ENCODE data around the gene MTUS2. TPM values are rescaled to one million over a fixed set of nuclear protein-coding genes. Genes with fewer than 3 reads are reported as not detected.

Gene MTUS2
- total RNA-seq, 1 experiment from 2014 or later = 0.35 TPM

DNA sequence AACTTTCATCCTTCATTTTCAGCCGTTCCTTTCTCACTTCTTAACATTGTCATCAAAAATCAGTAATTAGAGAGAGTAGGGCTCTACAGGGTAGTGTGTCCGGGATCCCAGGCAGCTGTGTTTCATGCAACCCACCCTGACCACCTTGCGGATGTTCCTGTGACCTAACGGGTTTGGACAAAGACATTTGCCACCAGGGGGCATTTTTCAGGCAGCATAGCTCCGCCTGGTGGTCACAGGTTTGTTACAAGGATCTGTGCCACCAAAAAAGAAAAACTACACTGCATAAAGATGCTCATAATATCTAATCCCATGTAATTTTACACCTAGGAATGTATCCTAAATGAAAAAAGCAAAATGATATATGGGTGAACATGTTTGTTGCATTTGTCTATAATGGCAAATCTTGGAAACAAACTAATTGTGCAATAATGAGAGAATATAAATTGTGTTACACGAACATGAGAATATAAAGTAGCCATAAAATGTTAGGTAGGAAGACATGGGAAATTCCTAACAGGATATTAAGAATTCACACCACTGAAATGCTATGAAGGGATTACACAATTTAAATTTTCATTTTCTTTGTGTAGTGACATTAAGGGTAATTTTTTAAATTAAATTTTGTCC lies 652.3 kb downstream of the MTUS2 start:
- Histone ChIP-seq H3K4ac (ENCODE audit: low read depth, low read length) (no peak overlapping the region), H3K27me3 (ENCODE audit: insufficient read depth, low read length) (no peaks in the 10 kb centered on the region), H4K5ac (ENCODE audit: insufficient read length, low read depth, low read length) (no peak overlapping the region), H3K56ac (ENCODE audit: insufficient read length, low read depth, low read length) (no peak overlapping the region), H4K8ac (replicated peaks; ENCODE audit: insufficient read length, low read depth, low read length) (no peak overlapping the region), H3K18ac (ENCODE audit: insufficient read length, low read depth, low read length) (no peak overlapping the region), H4K20me1 (ENCODE audit: control insufficient read depth, insufficient read depth, insufficient read length) (no peaks in the 10 kb centered on the region), H2BK20ac (ENCODE audit: low read depth, low read length, poor library complexity, severe bottlenecking) (no peak overlapping the region), H2BK12ac (ENCODE audit: insufficient read length, low read depth, low read length) (no peak overlapping the region), H2AFZ (ENCODE audit: low read length) (no peak overlapping the region), H3K23ac (ENCODE audit: insufficient read length, low read depth, low read length) (no peak overlapping the region), H3K23me2 (ENCODE audit: insufficient read length, low read depth, low read length, poor library complexity, severe bottlenecking) (no peaks in the 10 kb centered on the region), H3T11ph (ENCODE audit: low read length) (no peak overlapping the region), H2BK5ac (ENCODE audit: insufficient read length, low read length) (no peak overlapping the region), H3K4me1 (ENCODE audit: insufficient read depth, low read length) (no peaks in the 10 kb centered on the region), H2BK15ac (ENCODE audit: low read depth, low read length) (no peak overlapping the region), H3K9me3 (ENCODE audit: control insufficient read depth, low read depth, low read length) (no peaks in the 10 kb centered on the region), H4K91ac (ENCODE audit: insufficient read length, low read depth, low read length) (no peak overlapping the region), H3K79me1 (ENCODE audit: insufficient read depth, low read depth, low read length, poor library complexity, severe bottlenecking) (no peaks in the 10 kb centered on the region), H3K9ac (ENCODE audit: extremely low read depth, insufficient read length, low read length) (no peak overlapping the region), H3K14ac (ENCODE audit: insufficient read depth, low read length) (no peak overlapping the region), H2BK120ac (ENCODE audit: low read depth, low read length, poor library complexity, severe bottlenecking) (no peak overlapping the region), H3K27ac (ENCODE audit: insufficient read length, low read depth, low read length) (no peak overlapping the region), H2AK5ac (ENCODE audit: insufficient read length, low read length) (no peak overlapping the region), H3K4me2 (ENCODE audit: insufficient read depth, insufficient read length, low read length) (no peak overlapping the region), H3K79me2 (ENCODE audit: insufficient read depth, low read length) (no peaks in the 10 kb centered on the region)
- Mint-ChIP-seq H3K9me3 (no peaks in the 10 kb centered on the region), H3K27ac (no peak overlapping the region), H3K27me3 (ENCODE audit: low read depth) (peaks cover 1% of the 10 kb centered on the region; the same call in 1 of the 2 replicates), H3K4me1 (peaks cover 0 to 2% of the 10 kb centered on the region in 2 experiments; a peak in 1 of 4 replicates), H3K36me3 (ENCODE audit: insufficient read depth in 1 of 3, low read depth in 3 of 3) (no peaks in the 10 kb centered on the region), H3K4me3 (no peak overlapping the region)
- peak; percentile 66 for DNase-seq
- TF ChIP-seq, protein P1, sequence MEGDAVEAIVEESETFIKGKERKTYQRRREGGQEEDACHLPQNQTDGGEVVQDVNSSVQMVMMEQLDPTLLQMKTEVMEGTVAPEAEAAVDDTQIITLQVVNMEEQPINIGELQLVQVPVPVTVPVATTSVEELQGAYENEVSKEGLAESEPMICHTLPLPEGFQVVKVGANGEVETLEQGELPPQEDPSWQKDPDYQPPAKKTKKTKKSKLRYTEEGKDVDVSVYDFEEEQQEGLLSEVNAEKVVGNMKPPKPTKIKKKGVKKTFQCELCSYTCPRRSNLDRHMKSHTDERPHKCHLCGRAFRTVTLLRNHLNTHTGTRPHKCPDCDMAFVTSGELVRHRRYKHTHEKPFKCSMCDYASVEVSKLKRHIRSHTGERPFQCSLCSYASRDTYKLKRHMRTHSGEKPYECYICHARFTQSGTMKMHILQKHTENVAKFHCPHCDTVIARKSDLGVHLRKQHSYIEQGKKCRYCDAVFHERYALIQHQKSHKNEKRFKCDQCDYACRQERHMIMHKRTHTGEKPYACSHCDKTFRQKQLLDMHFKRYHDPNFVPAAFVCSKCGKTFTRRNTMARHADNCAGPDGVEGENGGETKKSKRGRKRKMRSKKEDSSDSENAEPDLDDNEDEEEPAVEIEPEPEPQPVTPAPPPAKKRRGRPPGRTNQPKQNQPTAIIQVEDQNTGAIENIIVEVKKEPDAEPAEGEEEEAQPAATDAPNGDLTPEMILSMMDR (conservative IDR thresholded peaks at IDR 0.05) = peak; percentile 95
- WGBS (ENCODE audit: extremely low coverage, insufficient read length, low lambda C conversion rate) = no CpG with 5 or more reads among the region's 6 CpGs

Data from H9 (cell line).